Measurements from ENCODE around the gene PDLIM5.

- TF ChIP-seq ATF3 (IDR thresholded peaks at IDR 0.05; ENCODE audit: insufficient read depth, low read depth, low read length), result no peak
- TF ChIP-seq RFX5 (IDR thresholded peaks at IDR 0.05; ENCODE audit: borderline replicate concordance, low read depth, low read length), result no peak
- no peak for TF ChIP-seq TAF7 (optimal IDR thresholded peaks at IDR 0.05; ENCODE audit: borderline replicate concordance, low read depth, low read length)
- no peak for TF ChIP-seq POLR2AphosphoS5 (IDR thresholded peaks at IDR 0.05; ENCODE audit: low read depth, low read length)
- TF ChIP-seq POU5F1 (IDR thresholded peaks at IDR 0.05; ENCODE audit: low read depth, low read length), result no peak
- TF ChIP-seq EP300 (IDR thresholded peaks at IDR 0.05; ENCODE audit: borderline replicate concordance in 1 of 2, low read depth in 2 of 2, low read length in 2 of 2), result no peak
- no peak for TF ChIP-seq RNF2 (IDR thresholded peaks at IDR 0.05; ENCODE audit: borderline replicate concordance, low read depth, low read length, missing control alignments, poor library complexity, severe bottlenecking)
- no peak for TF ChIP-seq HDAC6 (IDR thresholded peaks at IDR 0.05; ENCODE audit: low read depth, low read length)
- TF ChIP-seq MAFK (IDR thresholded peaks at IDR 0.05; ENCODE audit: low read depth, low read length), result no peak
- TF ChIP-seq CTCF (IDR thresholded peaks at IDR 0.05; ENCODE audit: control extremely low read depth in 1 of 3, insufficient read depth in 1 of 3, low read depth in 1 of 3, low read length in 3 of 3), result no peak
- TF ChIP-seq EZH2 (IDR thresholded peaks at IDR 0.05; ENCODE audit: low read depth, low read length, severe bottlenecking), result no peak
- no peak for TF ChIP-seq CREB1 (IDR thresholded peaks at IDR 0.05)
- TF ChIP-seq JUN (IDR thresholded peaks at IDR 0.05; ENCODE audit: low read depth, low read length), result no peak
Observed at GRCh38 chr4:94479358-94480141, 27.8 kb downstream of the PDLIM5 start.

All from H1 (cell line).